HepG2 (cell line): Measurements from ENCODE around the gene MCMBP. TPM values are rescaled to one million over a fixed set of nuclear protein-coding genes. Genes with fewer than 3 reads are reported as not detected.

ENCODE experiments used
- BRD4 ChIP-seq: sonication (generic); formaldehyde crosslinking; IDR thresholded peaks from 2 replicates; pipeline ENCODE4 v1.4.0; 2020; ENCODE audit warnings: missing genetic modification reagents
- CSRNP1 ChIP-seq: sonication (generic); formaldehyde crosslinking; IDR thresholded peaks from 2 replicates; pipeline ENCODE4 v1.8.1; 2023; ENCODE audit warnings: mild to moderate bottlenecking, missing genetic modification reagents
- EP300 ChIP-seq, 3 experiments: sonication (generic) in 1 of 3; formaldehyde crosslinking in 1 of 3; IDR thresholded peaks; 2 replicates each; pipeline versions ENCODE4 v1.5.1 to v1.6.1; 2011 to 2020; ENCODE audit warnings: low read depth in 2 of 3, low read length in 2 of 3, borderline replicate concordance in 1 of 3, improper control_type of control experiment in 1 of 3, mild to moderate bottlenecking in 1 of 3, missing genetic modification reagents in 1 of 3, moderate library complexity in 1 of 3
- FOXA1 ChIP-seq, 2 experiments: fragments of 450-650 bp in 1 of 2; sonication (generic) in 1 of 2; formaldehyde crosslinking in 1 of 2; IDR thresholded peaks; 2 replicates each; pipeline versions ENCODE4 v1.4.0 to v1.6.1; 2016 to 2020; ENCODE audit warnings: missing genetic modification reagents in 1 of 2
- HIC2 ChIP-seq: sonication (generic); formaldehyde crosslinking; IDR thresholded peaks from 2 replicates; pipeline ENCODE4 v1.9.0; 2022; ENCODE audit warnings: low read depth, missing genetic modification reagents
- MTF2 ChIP-seq: sonication (generic); formaldehyde crosslinking; IDR thresholded peaks from 2 replicates; pipeline ENCODE4 v1.5.0; 2020; ENCODE audit warnings: missing genetic modification reagents, borderline replicate concordance
- NCOA5 ChIP-seq: sonication (generic); formaldehyde crosslinking; IDR thresholded peaks from 2 replicates; pipeline ENCODE4 v1.4.0; 2020; ENCODE audit warnings: missing genetic modification reagents
- NR1H2 ChIP-seq: sonication (generic); formaldehyde crosslinking; IDR thresholded peaks from 2 replicates; pipeline ENCODE4 v1.8.1; 2022; ENCODE audit warnings: low read depth, missing genetic modification reagents, borderline replicate concordance
- PAXIP1 ChIP-seq: sonication (generic); formaldehyde crosslinking; conservative IDR thresholded peaks from 2 replicates; pipeline ENCODE4 v1.4.0; 2020; ENCODE audit warnings: mild to moderate bottlenecking, missing genetic modification reagents, moderate library complexity
- RFXANK ChIP-seq: IDR thresholded peaks from 2 replicates; pipeline ENCODE4 v1.6.1; 2016
- ZFYVE20 ChIP-seq: sonication (generic); formaldehyde crosslinking; IDR thresholded peaks from 2 replicates; pipeline ENCODE4 v1.8.0; 2023; ENCODE audit warnings: low read depth, mild to moderate bottlenecking, moderate library complexity, missing genetic modification reagents, borderline replicate concordance
- ZNF264 ChIP-seq: sonication (generic); formaldehyde crosslinking; IDR thresholded peaks from 2 replicates; pipeline ENCODE4 v1.4.0; 2020; ENCODE audit warnings: missing genetic modification reagents
- ZNF382 ChIP-seq: sonication (generic); formaldehyde crosslinking; IDR thresholded peaks from 2 replicates; pipeline ENCODE4 v1.5.0; 2020; ENCODE audit warnings: missing genetic modification reagents, mild to moderate bottlenecking, borderline replicate concordance
- ZNF44 ChIP-seq: sonication (generic); formaldehyde crosslinking; IDR thresholded peaks from 2 replicates; pipeline ENCODE4 v1.5.1; 2020; ENCODE audit warnings: mild to moderate bottlenecking, missing genetic modification reagents
- polyA plus RNA-seq, 8 experiments: library from polyadenylated mRNA; depleted of rRNA in 3 of 8; stranded (reverse) in 7 of 8; unstranded in 1 of 8; fragments of >200 nt; fragmentation: Illumina TruSeq in 4 of 8; extraction: Trizol in 4 of 8; gene quantifications; 2 replicates each; pipeline versions ENCODE4 v1.2.1 to v1.2.3, GENCODE V29; 2011 to 2016; ENCODE audit warnings: low read depth in 4 of 8, missing spikeins in 1 of 8, mixed read lengths in 1 of 8; ENCODE audit not compliant: insufficient read depth in 1 of 8
- total RNA-seq, 5 experiments: library from RNA; depleted of rRNA; stranded (reverse); fragments of >200 nt; fragmentation: Illumina TruSeq; extraction: Trizol; gene quantifications; 2 replicates each; pipeline ENCODE4 v1.2.3, GENCODE V29; 2016; ENCODE audit warnings: low read depth in 1 of 5
- TF ChIP-seq, protein P1 (sequence below): sonication (generic); formaldehyde crosslinking; IDR thresholded peaks from 2 replicates; pipeline ENCODE4 v1.5.1; 2020; ENCODE audit warnings: mild to moderate bottlenecking, missing genetic modification reagents, moderate library complexity
- TF ChIP-seq, protein P2 (sequence below): IDR thresholded peaks from 2 replicates; pipeline ENCODE4 v1.4.0; 2020; ENCODE audit warnings: mild to moderate bottlenecking, missing genetic modification reagents

The MCMBP gene
- total and polyA plus RNA-seq, 2 of the 13 experiments (the other 11 are each of a cell fraction or from before 2014, with no cell fraction given) = 35.7 to 62.4 TPM

DNA sequence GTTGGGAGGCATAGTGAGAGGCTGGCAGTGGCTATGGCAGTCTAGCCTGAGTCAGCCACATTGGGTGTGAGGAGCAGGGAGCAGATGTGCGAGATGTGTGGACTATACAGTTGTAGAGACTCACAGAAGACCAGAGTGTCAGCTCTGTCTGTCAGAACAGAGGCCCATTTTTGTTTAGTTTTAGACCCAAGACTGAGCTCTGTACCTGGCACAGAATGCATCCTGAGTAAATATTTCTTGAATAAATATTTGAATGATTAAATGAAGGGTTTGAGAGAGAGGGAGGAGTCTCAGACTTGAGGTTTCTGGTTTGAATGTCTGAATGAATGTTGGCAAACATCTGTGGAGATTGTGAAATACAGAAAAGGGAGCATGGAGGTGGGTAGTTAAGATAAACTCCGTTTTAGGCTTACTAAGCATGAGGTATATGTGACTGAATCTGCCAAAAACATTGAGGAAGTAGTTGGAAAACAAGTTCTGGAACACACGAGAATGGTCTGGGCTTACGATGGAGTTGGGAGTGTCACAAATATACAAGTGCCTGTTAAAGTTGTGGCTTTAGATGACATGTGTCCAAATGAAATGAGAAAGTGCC, 23.5 kb upstream of the MCMBP start (continued):
- peak; percentile 73 for TF ChIP-seq PAXIP1
- no peak for TF ChIP-seq RFXANK (CRISPR knock-in tag)
- no peak for TF ChIP-seq HIC2 (CRISPR knock-in tag)
- no peak for TF ChIP-seq NR1H2
- no peak for TF ChIP-seq NCOA5 (CRISPR knock-in tag)
- TF ChIP-seq BRD4 (CRISPR knock-in tag) = no peak
- TF ChIP-seq, protein P1, sequence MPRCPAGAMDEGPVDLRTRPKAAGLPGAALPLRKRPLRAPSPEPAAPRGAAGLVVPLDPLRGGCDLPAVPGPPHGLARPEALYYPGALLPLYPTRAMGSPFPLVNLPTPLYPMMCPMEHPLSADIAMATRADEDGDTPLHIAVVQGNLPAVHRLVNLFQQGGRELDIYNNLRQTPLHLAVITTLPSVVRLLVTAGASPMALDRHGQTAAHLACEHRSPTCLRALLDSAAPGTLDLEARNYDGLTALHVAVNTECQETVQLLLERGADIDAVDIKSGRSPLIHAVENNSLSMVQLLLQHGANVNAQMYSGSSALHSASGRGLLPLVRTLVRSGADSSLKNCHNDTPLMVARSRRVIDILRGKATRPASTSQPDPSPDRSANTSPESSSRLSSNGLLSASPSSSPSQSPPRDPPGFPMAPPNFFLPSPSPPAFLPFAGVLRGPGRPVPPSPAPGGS (CRISPR knock-in tag) = no peak
- TF ChIP-seq, protein P2, sequence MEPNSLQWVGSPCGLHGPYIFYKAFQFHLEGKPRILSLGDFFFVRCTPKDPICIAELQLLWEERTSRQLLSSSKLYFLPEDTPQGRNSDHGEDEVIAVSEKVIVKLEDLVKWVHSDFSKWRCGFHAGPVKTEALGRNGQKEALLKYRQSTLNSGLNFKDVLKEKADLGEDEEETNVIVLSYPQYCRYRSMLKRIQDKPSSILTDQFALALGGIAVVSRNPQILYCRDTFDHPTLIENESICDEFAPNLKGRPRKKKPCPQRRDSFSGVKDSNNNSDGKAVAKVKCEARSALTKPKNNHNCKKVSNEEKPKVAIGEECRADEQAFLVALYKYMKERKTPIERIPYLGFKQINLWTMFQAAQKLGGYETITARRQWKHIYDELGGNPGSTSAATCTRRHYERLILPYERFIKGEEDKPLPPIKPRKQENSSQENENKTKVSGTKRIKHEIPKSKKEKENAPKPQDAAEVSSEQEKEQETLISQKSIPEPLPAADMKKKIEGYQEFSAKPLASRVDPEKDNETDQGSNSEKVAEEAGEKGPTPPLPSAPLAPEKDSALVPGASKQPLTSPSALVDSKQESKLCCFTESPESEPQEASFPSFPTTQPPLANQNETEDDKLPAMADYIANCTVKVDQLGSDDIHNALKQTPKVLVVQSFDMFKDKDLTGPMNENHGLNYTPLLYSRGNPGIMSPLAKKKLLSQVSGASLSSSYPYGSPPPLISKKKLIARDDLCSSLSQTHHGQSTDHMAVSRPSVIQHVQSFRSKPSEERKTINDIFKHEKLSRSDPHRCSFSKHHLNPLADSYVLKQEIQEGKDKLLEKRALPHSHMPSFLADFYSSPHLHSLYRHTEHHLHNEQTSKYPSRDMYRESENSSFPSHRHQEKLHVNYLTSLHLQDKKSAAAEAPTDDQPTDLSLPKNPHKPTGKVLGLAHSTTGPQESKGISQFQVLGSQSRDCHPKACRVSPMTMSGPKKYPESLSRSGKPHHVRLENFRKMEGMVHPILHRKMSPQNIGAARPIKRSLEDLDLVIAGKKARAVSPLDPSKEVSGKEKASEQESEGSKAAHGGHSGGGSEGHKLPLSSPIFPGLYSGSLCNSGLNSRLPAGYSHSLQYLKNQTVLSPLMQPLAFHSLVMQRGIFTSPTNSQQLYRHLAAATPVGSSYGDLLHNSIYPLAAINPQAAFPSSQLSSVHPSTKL (CRISPR knock-in tag) = peak; percentile 76
- TF ChIP-seq ZNF382 (CRISPR knock-in tag) = no peak
- TF ChIP-seq CSRNP1 (CRISPR knock-in tag) = no peak
- no peak for TF ChIP-seq ZNF44 (CRISPR knock-in tag)
- TF ChIP-seq MTF2 = no peak
- TF ChIP-seq ZFYVE20 (CRISPR knock-in tag) = no peak
- peak; percentile 14 to 46; a peak in 2 of 4 replicates for TF ChIP-seq EP300 (IDR thresholded peaks at IDR 0.05; ENCODE audit: low read depth in 2 of 2, low read length in 2 of 2)
- TF ChIP-seq EP300 (CRISPR knock-in tag; IDR thresholded peaks at IDR 0.05; ENCODE audit: borderline replicate concordance) = 0 out of 2 replicates have a peak, but pooled peaks have one; percentile 16
- no peak for TF ChIP-seq ZNF264
- TF ChIP-seq FOXA1 (IDR thresholded peaks at IDR 0.05) = no peak
- TF ChIP-seq FOXA1 (CRISPR knock-in tag; IDR thresholded peaks at IDR 0.05) = no peak
